RKO (cell line): ENCODE data around the gene CLCNKA.
"Not testable (repeated sequence)": the region's sequence is repeated elsewhere in the genome, so short reads cannot be mapped to it uniquely, and the experiment has no call there.

Experiments
- DNase-seq: peaks from one replicate; pipeline ENCODE4 v3.0.0-alpha.2; 2016; ENCODE audit warnings: low spot score

The CLCNKA gene

DNA sequence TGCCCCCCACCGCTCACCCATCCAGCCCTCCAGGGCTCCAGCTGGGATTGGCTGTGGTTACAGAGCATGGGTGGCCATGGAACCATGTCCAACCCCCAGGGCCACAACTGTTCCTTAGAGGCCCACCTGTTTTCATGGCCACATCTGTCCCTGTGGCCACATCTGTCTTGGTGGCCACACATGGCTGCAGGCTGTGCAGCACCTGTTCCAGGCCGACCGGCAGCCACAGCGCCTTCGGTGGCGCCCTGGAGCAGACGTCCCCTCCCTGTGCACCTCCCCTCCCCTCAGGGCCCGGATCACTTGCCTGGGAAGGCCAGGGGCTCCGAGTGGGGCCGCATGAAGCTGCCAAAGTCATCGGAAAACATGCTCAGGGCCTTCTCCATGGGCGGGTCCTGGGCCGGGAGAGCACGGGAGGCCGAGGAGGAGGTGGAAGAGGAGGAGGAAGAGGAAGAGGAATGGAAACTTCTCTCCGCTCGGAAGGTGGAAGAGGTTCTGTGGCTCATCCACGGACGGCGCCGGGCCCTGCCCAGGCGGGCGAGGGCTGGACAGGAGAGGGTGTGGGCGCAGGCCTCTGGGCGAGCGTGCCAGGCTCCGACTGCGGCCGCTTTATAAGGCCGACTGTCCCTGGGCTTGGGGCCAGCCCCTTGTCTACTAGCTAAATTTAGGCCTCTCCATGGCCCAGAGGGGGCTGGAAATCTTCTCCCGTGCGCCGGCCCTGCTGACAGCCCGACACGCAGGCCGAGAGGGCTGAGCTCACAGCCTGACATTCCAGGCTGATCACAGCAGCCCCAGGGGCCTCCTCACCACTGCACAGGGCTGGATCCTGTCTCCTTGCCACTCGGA lies 4.2 kb upstream of the CLCNKA start, which contains the start of gene HSPB7:
TSS of gene HSPB7 (minus strand) at position 583 of the 843 bp plus-strand sequence. CDS start at position 503, 80 bp downstream.
- DNase-seq, result no peak

DNA sequence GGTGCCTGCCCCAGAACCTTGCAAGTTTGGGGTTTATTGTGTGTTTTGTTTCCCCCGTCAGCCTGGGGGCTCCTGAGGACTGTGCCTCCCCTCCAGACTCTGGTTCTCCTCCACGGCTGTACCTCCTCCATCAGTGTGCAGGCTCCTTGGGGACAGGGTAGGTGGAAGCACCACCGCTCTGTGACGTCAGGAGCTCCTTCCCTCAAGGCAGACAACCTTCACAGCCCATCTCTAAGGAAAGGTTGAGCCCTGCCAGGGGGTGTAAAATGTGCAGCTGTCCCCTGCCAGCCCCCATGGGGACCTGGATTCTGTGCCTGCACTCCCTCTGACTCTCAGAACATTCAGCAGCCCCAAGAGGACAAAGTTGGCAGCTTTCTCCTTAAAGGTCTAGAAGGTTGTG lies 3.5 kb upstream of the CLCNKA start:
- DNase-seq, result no peak

DNA sequence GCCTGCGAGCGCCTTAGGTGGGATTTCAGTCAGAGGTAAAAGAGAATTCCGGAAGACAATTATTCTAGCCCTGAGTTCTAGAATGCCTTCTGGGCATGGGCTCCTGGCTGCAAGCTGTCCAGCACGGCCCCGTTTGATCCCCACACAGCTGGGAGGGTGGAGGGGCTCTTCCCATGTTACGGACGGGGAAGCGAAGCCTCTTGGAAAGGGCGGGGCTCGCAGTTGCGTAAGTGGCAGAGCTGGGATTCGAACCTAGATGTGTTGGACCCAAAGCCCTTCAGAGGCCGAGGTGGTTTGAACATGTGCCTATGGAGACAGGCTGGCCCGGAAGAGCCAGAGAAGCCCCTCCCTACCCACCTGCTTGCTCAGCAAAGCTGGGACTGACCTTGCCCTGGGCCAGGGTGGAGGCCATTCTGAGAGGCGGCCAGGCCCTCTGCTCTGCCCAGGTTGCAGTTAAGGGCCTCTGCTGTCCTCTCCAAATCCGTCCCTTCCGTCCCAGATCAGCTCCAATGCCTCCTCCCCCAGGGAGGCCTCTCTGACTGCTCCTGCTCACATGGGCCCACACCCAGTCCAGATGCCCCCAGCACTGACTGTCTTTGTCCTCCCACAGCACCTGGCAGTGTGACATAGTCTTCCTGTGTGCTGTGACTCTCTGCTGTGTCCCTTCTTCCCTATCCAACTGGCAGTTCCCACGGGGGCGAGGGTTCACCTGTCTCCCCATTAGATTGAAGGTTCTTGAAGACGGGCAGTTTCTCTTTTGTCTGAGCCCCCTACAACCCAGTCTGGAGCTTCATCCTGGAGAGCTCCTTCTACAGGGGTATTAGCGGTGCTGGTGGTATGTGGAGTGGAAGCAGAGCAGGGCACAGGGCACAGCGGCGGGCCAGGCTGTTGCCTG lies 2.8 kb upstream of the CLCNKA start:
- DNase-seq, result no peak

DNA sequence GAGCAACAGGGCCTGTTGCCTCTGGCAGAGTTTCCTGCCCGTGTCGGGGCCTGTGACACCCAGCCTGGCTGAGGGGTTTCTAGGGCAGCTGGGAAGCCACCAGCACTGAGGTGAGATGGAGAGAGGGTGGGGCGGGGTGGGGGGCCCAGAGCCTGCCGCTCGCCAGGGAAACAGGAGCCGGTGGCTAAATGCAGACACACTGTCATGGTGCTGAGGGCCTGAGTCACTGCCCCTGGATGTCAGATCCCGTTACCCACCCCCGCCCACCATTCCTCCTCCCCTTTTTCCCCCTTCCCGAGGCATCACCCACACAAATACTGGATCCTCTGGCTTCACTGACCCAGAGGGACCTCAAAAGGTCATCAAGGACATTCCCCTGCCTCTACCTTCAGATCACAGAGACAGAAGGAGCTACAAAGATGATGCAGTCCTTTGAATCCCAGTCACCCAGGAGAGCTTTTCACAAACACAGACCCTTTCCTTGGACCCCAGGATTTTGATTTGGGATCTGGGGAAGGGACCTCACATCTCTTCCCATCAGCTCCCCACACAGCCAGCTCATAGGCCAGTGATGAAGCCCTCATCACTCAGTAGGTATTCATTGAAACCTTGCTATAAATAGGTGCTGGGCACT lies 2.1 kb upstream of the CLCNKA start:
- DNase-seq, result no peak

DNA sequence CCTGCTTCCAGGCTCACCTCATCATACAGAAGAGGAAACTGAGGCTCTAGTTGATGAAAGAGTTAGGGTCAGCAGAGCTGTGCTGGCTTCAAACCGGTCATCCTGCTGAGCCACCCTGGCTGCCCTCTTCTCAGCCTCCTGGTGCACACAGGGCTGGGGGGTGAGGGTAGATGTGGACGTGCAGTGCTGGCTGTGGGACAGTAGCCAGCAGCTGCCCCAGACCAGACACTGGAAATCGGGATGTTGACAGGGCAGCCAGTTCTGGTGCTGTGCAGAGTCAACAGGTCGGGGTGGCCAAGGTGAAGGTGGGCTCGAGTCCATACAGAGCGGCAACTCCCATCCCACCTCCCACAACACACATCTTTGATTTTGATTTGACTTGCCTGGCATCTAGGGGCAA lies 1.5 kb upstream of the CLCNKA start:
- no peak for DNase-seq

DNA sequence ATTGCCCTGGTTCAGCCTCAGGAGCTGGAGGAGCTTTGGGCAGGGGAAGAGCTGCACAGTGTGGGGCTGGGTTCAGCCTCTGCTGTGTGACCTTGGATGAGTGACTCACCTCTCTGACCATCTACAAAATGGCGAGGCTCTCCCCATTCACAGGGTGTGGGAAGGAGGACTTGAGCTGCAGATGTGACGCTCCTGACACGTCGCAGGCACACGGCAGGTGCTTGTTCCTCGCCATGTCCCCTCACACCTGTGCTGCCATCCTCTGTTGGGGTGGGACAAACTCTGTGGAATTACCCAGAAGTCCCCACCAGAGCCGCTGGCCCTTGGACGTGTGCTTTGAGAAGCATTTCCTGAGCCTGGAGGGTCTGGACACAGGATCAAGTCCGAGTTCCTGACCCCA lies 958 bp upstream of the CLCNKA start:
- not testable (repeated sequence) for DNase-seq

DNA sequence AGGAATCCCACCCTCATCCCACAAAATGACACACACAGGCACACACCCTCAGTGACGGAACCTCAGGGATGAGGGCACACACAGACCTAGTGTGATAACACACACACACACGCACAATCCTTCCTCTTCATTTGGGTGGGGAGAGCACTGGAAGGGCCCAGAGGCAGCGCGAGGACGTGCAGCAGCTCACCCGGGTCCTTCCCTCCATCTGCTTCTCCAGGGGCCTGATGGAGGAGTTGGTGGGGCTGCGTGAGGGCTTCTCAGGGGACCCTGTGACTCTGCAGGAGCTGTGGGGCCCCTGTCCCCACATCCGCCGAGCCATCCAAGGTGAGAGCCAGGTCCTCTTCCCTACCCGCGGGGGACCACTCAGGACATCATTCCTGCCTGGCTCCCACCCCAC lies 557 bp downstream of the CLCNKA start:
- DNase-seq, result no peak

DNA sequence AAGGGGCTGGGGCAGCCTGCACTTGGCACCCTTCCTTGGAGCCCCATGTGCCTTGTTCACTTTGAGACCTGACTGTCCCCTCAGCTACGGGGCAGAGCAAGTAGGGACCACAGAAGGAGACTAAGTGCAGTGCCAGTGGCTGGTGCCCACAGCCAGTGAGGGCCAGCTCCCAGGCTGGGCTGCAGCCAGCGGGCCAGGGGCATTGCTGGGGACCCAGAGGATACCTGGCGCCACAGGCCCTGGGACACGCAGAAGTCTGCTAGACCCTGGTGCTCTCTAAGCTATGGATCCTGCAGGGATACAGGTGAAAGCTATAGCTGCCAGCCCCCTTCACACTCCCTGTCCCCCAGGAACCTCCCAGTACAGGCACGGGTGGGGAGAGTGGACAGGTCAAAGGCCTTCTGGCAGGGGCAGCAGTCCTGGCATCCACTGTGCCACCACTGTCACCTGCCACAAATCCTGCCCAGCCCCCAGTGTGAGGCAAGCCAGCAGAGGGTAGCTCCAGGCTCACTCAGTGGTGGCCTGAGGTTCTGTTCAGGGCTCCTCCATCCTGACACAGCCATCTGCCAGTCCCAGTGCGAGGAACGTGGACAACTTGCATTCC lies 1.3 kb downstream of the CLCNKA start:
- DNase-seq, result no peak

DNA sequence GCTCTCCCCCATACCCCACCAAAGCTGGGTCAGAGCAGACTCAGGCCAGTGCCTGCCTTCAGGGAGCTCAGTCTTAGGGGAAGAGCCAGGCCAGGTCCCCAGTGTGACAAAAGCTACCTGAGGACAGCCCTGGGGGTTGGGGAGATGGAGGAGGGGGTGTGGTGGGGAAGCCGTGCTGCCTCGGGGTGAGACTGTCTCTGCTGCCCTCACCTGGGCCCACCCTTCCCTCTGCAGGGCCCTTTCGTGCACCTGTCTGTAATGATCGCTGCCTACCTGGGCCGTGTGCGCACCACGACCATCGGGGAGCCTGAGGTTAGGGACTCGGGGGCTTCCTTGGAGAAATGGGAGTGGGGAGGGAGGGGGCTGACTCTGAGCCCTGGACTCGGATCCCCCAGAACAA lies 4.5 kb downstream of the CLCNKA start:
- DNase-seq, result not testable (repeated sequence)

DNA sequence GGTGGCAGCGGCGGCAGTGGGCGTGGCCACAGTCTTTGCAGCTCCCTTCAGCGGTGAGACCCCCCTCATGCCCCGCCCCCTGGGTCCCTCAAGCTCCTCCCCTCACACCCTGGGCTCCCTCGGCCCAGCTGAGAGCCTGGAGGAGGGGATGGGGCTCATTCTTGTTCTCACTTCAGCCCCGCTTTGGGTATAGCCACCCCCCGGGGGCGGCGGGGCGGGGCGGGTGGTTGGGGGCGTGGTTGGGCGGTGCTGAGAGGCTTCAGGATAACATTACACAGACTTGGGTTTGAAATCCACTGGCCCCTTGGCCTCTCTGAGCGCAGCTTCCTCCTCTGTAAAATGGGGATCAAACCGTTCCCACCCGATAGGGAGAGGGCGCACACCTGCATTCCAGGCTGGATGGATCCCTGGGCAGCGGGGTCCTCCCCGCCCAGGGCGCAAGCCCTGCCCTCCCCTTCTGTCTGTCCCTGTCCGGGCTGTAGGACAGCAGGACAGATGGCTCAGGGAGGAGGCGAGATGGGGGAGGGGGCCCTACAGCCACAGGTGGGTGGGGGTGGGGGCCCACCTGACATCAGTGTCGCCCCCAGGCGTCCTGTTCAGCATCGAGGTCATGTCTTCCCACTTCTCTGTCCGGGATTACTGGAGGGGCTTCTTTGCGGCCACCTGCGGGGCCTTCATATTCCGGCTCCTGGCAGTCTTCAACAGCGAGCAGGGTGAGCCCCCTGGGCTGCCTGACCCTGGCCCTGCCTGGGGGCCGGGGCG lies 5.1 kb downstream of the CLCNKA start:
- no peak for DNase-seq

DNA sequence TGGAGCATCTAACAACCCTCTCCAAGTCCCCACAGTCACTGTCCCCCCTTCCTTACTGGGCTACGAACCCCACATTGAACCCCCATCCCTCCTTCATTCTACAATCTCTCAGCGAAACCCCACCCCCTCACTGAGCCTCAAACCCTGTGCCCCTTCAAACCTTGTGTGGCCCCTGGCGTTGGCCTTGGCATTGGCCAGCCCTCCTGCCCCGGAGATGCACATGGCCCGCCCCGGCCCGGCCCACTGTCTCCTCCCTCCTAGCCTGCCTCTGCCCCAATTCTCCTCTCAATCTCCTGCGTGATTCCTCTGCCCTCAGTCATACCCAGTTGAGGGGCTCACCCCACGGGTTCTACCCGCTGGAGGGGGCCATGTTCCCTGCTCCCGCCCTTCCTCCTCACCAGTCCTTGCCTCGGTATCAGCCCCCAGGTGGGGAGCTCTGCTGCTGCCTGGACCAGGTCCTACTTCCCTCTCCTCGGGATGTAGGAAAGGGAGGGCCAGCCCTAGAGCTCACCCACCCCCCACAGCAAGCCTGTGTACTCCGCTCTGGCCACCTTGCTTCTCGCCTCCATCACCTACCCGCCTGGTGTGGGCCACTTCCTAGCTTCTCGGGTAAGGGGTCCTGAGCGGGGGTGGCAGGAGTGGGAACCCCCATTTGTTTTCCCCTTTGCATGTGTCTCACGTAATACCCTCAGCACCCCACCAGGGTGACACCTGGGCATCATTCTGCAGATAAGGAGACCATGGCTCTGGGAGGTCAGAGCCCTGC lies 6.6 kb downstream of the CLCNKA start:
- no peak for DNase-seq

DNA sequence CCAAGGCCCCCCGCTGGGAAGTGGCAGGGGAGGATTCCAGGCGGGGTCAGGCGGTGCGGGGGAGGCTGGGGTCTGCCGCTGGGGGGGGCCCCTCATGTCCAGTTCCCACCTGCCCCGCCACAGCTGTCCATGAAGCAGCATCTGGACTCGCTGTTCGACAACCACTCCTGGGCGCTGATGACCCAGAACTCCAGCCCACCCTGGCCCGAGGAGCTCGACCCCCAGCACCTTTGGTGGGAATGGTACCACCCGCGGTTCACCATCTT lies 7.1 kb downstream of the CLCNKA start:
- DNase-seq, result not testable (repeated sequence)

DNA sequence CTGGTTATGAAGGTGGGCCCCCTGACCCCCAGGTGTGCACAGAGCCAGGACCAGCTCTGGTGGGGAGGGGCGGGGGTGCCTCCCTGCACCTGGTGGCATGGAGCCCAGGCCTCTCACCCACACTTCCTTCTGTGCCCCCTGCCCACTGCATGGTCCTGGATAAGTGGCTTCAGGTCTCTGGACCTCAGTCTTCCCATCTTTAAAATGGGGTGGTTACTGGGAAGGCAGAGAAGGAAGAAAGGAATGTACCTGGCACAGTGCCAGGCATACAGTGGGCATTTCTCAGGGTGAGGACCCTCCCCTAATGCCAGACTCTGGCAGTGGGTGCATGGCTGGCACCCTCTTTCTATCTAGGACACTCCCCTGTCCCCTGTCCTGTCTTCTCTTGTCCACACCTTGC lies 7.5 kb downstream of the CLCNKA start:
- no peak for DNase-seq

DNA sequence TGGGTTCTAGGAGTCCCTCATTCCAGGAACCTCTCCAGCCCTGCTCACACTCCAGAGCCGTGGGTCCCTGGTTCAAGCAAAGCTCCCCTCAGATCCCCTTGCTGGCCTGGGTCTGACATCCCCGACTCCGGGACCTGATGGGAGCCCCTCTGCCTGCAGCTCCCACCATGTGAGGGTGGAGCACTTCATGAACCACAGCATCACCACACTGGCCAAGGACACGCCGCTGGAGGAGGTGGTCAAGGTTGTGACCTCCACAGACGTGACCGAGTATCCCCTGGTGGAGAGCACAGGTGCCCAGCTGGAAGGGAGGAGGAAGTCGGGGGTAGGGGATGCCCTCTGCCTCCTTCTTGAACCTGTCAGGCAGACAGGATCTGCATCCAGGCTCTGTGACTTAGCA lies 9.7 kb downstream of the CLCNKA start:
- no peak for DNase-seq

DNA sequence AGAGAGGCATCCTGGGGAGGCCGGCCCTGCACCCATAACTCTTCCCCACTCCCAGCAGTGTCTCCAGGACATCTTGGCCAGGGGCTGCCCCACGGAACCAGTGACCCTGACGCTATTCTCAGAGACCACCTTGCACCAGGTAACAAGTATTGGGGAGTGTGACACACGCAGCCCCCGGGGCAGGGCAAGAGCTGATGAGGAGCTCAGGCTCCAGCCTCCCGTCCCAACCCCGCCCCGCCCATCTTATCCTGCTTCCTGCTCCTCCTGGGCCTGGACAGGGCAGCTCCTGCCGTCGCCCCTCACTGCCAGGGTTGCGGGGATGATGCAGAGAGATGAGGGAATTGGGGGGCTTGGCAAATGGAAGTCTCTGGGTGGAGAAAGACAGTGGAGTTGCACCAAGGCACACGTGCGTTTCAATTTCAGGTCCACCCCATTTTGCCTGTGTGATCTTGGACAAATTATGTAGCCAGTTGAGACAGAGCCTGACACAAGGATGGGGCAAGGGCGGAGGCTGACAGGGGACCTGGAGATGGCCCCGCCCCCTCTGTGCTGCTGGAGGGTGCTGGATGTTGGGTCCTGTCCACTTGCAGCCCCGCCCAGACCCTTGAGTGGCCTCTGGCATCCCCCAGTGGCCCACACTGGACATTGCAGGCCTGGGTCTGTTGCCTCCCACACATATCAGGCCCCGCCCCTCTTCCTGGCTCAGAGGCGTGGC lies 10.7 kb downstream of the CLCNKA start:
- DNase-seq, result peak; percentile 82

DNA sequence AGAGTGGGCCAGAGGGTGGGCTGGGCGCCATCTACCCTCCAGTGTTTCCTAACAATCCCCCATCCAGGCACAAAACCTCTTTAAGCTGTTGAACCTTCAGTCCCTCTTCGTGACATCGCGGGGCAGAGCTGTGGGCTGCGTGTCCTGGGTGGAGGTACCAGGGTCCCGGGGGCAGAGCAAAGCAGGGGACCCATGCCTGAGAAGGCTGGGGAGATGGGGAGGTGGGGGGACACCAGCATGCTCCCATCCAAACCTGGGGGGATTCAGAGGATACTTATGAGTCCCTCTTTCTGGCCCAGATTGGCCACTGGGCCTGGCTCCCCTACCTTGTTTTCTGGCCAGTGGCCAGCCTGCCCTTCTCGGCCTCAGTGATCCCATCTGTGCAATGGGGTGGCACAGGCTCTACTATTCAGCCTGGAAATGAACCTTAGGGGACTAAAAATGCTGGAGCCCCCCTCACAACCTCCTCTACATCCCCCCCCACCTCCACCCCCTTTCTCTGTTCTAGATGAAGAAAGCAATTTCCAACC lies 11.3 kb downstream of the CLCNKA start:
- not testable (repeated sequence) for DNase-seq

DNA sequence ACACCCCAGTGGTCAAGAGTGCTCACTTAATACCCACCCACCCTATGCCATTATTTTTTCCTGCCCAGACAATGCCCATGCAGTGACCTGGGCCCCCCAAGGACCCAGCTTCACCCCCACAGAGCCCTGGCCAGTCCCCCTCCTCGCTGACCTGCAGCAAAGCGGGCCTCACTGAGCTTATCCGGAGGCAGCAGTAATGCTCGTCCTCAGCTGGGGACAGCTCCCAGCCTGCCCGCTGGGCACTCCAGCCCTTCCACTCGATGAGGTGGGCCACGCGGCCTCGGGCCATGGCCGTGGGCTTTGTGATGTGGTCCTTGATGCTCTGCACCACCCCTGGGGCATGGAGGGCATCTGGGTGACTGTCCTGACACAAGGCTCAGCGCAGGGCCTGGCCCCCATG lies 14.6 kb downstream of the CLCNKA start:
- not testable (repeated sequence) for DNase-seq

DNA sequence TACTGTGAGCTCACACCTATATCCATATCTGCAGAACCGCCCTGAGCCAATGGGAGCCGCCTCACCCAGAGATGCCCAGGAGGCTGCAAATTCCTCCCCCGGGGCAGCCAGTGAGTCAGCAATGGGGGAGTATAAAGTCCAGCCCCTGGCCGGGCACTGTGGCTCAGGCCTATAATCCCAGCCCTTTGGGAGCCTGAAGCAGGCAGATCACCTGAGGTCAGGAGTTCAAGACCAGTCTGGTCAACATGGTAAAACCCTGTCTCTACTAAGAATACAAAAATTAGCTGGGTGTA lies 16.7 kb downstream of the CLCNKA start:
- DNase-seq, result no peak

DNA sequence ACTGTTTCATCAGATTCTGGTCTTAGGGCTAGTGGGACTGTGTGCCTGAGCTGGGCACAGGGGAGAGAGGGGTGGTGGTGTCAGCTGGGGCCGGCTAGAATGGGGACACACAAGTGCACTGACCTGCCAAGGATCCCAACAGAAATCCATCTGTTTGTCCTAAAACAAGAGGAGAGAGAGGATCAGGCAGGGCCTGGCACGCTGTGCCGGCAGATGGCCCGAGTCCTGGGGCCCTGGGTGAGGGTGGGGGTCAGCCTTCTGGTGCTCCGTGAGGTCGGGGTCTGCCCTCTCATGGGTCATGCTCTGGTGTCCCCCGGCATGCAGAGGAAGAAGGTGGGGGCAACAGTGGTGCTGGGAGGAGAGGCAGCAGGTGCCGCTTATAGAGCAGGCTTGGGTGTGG lies 18.0 kb downstream of the CLCNKA start:
- DNase-seq, result not testable (repeated sequence)

DNA sequence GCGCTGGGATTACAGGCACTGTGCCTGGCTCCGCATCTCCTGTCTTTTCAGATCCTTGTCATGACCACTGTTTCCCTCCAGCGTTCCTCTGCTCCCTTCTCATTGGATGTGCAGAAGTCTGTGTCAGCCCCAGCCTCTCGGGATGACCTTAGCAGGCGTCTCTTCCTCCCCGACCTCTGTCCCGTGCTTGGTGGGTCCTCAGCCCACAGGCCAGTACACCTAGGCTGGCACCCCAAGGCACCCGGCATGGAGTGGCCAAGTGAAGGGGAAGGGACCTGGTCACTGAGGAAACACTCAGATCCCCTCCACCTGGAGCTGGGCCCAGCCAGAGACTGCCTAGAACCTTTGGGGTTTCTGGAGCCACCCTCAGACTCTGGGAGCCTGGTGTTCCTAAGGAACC lies 19.4 kb downstream of the CLCNKA start:
- DNase-seq, result no peak
